HepG2 (cell line): ENCODE measurements around the gene MYO5A. TPM values are rescaled to one million over a fixed set of nuclear protein-coding genes. Genes with fewer than 3 reads are reported as not detected.

Experiments used
- ATAC-seq: fragments of 200-7000 bp; cut with Tn5 transposase; 3 replicates; pipeline ENCODE4 v1.9.1; 2020; ENCODE audit warnings: mild to moderate bottlenecking, moderate library complexity
- BruUV-seq: library from RNA; stranded (reverse); fragments of 400-500 nt; replicated peaks from 2 replicates; lab custom pipeline; 2021; lab: Mats Ljungman, UMichigan
- CTCF ChIA-PET: fragments of 300-600 bp; formaldehyde crosslinking; extraction: SDS; loops from one replicate; lab custom pipeline; 2021; ENCODE audit warnings: low total read pairs, inconsistent platforms, low intra/inter-chr PET ratio; lab: Yijun Ruan, JAX
- POLR2A ChIA-PET: fragments of 350-600 bp; sonication (Branson Sonifier 250); formaldehyde crosslinking; loops from one replicate; lab custom pipeline; 2020; ENCODE audit warnings: antibody characterized with exemption, inconsistent platforms; lab: Yijun Ruan, JAX
- DNase-seq: peaks from one replicate; pipeline ENCODE4 v3.0.0-alpha.2; 2015; ENCODE audit warnings: low spot score
- FAIRE-seq: peaks from 3 replicates; lab custom pipeline; 2011; peaks lifted over from hg19 to GRCh38; lab: Jason Lieb, UNC
- H2AFZ ChIP-seq: one replicate; pipeline ENCODE4 v1.6.1; 2011; ENCODE audit warnings: low read length, inconsistent platforms
- H3K27ac ChIP-seq: fragments of 300-600 bp; 3 replicates; pipeline ENCODE4 v1.8.0; 2011; ENCODE audit warnings: mixed run types, mild to moderate bottlenecking, mixed read lengths, low read length, inconsistent platforms; ENCODE audit not compliant: insufficient read depth; ENCODE audit errors: extremely low read length
- H3K27me3 ChIP-seq, 2 experiments: fragments of 200-600 bp in 1 of 2; 2 replicates in 1 of 2; 3 replicates in 1 of 2; pipeline versions ENCODE4 v1.6.0 to v1.8.0; 2011; ENCODE audit warnings: low read length in 2 of 2, mild to moderate bottlenecking in 2 of 2, moderate library complexity in 2 of 2, inconsistent platforms in 1 of 2; ENCODE audit not compliant: insufficient read depth in 2 of 2, control insufficient read depth in 1 of 2
- H3K36me3 ChIP-seq, 2 experiments: fragments of 200-600 bp in 1 of 2; replicated peaks in 1 of 2; 2 replicates in 1 of 2; 3 replicates in 1 of 2; pipeline versions ENCODE4 v1.5.1 to v1.8.0; 2011; ENCODE audit warnings: low read length in 2 of 2, inconsistent platforms in 1 of 2; ENCODE audit not compliant: insufficient read depth in 2 of 2, control insufficient read depth in 1 of 2
- H3K4me1 ChIP-seq: 2 replicates; pipeline ENCODE4 v1.5.1; 2012; ENCODE audit warnings: low read length, inconsistent platforms; ENCODE audit not compliant: insufficient read depth
- H3K4me2 ChIP-seq: 2 replicates; pipeline ENCODE4 v1.6.0; 2011; ENCODE audit warnings: low read depth, low read length, inconsistent platforms
- H3K4me3 ChIP-seq, 3 experiments: fragments of 200-600 bp in 1 of 3; sonication (generic), shearing (Covaris generic) in 1 of 3; replicated peaks in 1 of 3; 2 replicates each; pipeline ENCODE4 v1.5.1; 2011 to 2016; ENCODE audit warnings: low read length in 3 of 3, inconsistent platforms in 2 of 3, low read depth in 2 of 3, mild to moderate bottlenecking in 2 of 3, control low read depth in 1 of 3, mixed read lengths in 1 of 3; ENCODE audit not compliant: insufficient read depth in 1 of 3
- H3K79me2 ChIP-seq: one replicate; pipeline ENCODE4 v1.6.1; 2011; ENCODE audit warnings: low read length, inconsistent platforms; ENCODE audit not compliant: insufficient read depth
- H3K9ac ChIP-seq: 2 replicates; pipeline ENCODE4 v1.6.0; 2011; ENCODE audit warnings: mild to moderate bottlenecking, low read depth, low read length, inconsistent platforms; ENCODE audit not compliant: insufficient read depth
- H3K9me3 ChIP-seq: 2 replicates; pipeline ENCODE4 v1.5.1; 2012; ENCODE audit warnings: mild to moderate bottlenecking, low read length
- H4K20me1 ChIP-seq: 2 replicates; pipeline ENCODE4 v1.6.0; 2011; ENCODE audit warnings: inconsistent platforms, mild to moderate bottlenecking, low read length, moderate library complexity; ENCODE audit not compliant: insufficient read depth
- AHR ChIP-seq: IDR thresholded peaks from 2 replicates; pipeline ENCODE4 v1.6.1; 2018; ENCODE audit warnings: missing genetic modification reagents, missing compliant biosample characterization
- FOXM1 ChIP-seq: sonication (generic); formaldehyde crosslinking; IDR thresholded peaks from 2 replicates; pipeline ENCODE4 v1.5.0; 2020; ENCODE audit warnings: missing genetic modification reagents
- MAFF ChIP-seq: IDR thresholded peaks from 2 replicates; pipeline ENCODE4 v1.6.1; 2011; ENCODE audit warnings: low read depth, low read length, improper control_type of control experiment
- MAFK ChIP-seq, 2 experiments: IDR thresholded peaks in 1 of 2; conservative IDR thresholded peaks in 1 of 2; 2 replicates each; pipeline ENCODE4 v1.6.1; 2011; ENCODE audit warnings: improper control_type of control experiment in 2 of 2, low read length in 2 of 2
- TARDBP ChIP-seq: sonication (generic); formaldehyde crosslinking; IDR thresholded peaks from 2 replicates; pipeline ENCODE4 v1.8.0; 2022; ENCODE audit warnings: mild to moderate bottlenecking, missing genetic modification reagents
- TBP ChIP-seq: sonication (generic); formaldehyde crosslinking; IDR thresholded peaks from 2 replicates; pipeline ENCODE4 v1.5.0; 2020; ENCODE audit warnings: missing genetic modification reagents
- ZNF781 ChIP-seq: sonication (generic); formaldehyde crosslinking; IDR thresholded peaks from 2 replicates; pipeline ENCODE4 v1.5.1; 2020; ENCODE audit warnings: borderline replicate concordance, mild to moderate bottlenecking, missing genetic modification reagents; ENCODE audit errors: not compliant biosample characterization
- WGBS: methylation state at CpG from one replicate; pipeline ENCODE4 v1.1.6; 2017; ENCODE audit warnings: low lambda C conversion rate; 5-methylcytosine and 5-hydroxymethylcytosine counted together
- in situ Hi-C: cut with HindIII; loops from 2 replicates; pipeline ENCODE4 v1.10.0; 2017; ENCODE audit warnings: low pct_unique_long_range_greater_than_20kb; ENCODE audit not compliant: extremely low pct_ligation_motif_present
- intact Hi-C: fragments of 100-400 bp; cut with micrococcal nuclease; formaldehyde crosslinking; loops from one replicate; pipeline ENCODE4 v1.10.0; 2022; ENCODE audit not compliant: unreplicated experiment
- polyA plus RNA-seq, 8 experiments: library from polyadenylated mRNA; depleted of rRNA in 3 of 8; stranded (reverse) in 7 of 8; unstranded in 1 of 8; fragments of >200 nt; fragmentation: Illumina TruSeq in 4 of 8; extraction: Trizol in 4 of 8; gene quantifications; 2 replicates each; pipeline versions ENCODE4 v1.2.1 to v1.2.3, GENCODE V29; 2011 to 2016; ENCODE audit warnings: low read depth in 4 of 8, missing spikeins in 1 of 8, mixed read lengths in 1 of 8; ENCODE audit not compliant: insufficient read depth in 1 of 8
- total RNA-seq, 5 experiments: library from RNA; depleted of rRNA; stranded (reverse); fragments of >200 nt; fragmentation: Illumina TruSeq; extraction: Trizol; gene quantifications; 2 replicates each; pipeline ENCODE4 v1.2.3, GENCODE V29; 2016; ENCODE audit warnings: low read depth in 1 of 5
- TF ChIP-seq, protein P1 (sequence below): sonication (generic); formaldehyde crosslinking; IDR thresholded peaks from 2 replicates; pipeline ENCODE4 v1.9.0; 2021; ENCODE audit warnings: missing genetic modification reagents, borderline replicate concordance

MYO5A gene
- total and polyA plus RNA-seq, 2 of the 13 experiments (the other 11 are each of a cell fraction or from before 2014, with no cell fraction given) = 2.8 to 4.8 TPM

GRCh38 chr15:52392008-52392687 is 136.5 kb downstream of the MYO5A start (continued):
- TF ChIP-seq, protein P1, sequence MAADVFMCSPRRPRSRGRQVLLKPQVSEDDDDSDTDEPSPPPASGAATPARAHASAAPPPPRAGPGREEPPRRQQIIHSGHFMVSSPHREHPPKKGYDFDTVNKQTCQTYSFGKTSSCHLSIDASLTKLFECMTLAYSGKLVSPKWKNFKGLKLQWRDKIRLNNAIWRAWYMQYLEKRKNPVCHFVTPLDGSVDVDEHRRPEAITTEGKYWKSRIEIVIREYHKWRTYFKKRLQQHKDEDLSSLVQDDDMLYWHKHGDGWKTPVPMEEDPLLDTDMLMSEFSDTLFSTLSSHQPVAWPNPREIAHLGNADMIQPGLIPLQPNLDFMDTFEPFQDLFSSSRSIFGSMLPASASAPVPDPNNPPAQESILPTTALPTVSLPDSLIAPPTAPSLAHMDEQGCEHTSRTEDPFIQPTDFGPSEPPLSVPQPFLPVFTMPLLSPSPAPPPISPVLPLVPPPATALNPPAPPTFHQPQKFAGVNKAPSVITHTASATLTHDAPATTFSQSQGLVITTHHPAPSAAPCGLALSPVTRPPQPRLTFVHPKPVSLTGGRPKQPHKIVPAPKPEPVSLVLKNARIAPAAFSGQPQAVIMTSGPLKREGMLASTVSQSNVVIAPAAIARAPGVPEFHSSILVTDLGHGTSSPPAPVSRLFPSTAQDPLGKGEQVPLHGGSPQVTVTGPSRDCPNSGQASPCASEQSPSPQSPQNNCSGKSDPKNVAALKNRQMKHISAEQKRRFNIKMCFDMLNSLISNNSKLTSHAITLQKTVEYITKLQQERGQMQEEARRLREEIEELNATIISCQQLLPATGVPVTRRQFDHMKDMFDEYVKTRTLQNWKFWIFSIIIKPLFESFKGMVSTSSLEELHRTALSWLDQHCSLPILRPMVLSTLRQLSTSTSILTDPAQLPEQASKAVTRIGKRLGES (CRISPR knock-in tag) = no peak
- TF ChIP-seq FOXM1 (no peak), AHR (CRISPR knock-in tag) (no peak), TBP (CRISPR knock-in tag) (no peak), TARDBP (CRISPR knock-in tag) (no peak)

- H3K4me3 ChIP-seq = no peak overlapping the region
- no peak overlapping the region for H2AFZ ChIP-seq
- TF ChIP-seq MAFK (conservative IDR thresholded peaks at IDR 0.05 in 1 of 2, IDR thresholded peaks at IDR 0.05 in 1 of 2; ENCODE audit: low read length in 2 of 2) = peak; percentile 65 to 79; a peak in 3 of 4 replicates
- no peak for TF ChIP-seq ZNF781 (CRISPR knock-in tag)
- peak; percentile 66 for TF ChIP-seq MAFF
- DNase-seq (no peak), FAIRE-seq (no peak), ATAC-seq (no peak)
- ChIA-PET CTCF (no interaction called here), POLR2A (no interaction called here)
- 74% methylated on average over 4 of the region's 4 CpGs for WGBS
- H3K9ac ChIP-seq = no peak overlapping the region
- H3K4me2 ChIP-seq = no peak overlapping the region
- BruUV-seq = no TSS peak
- no peak overlapping the region for H3K27ac ChIP-seq
- no peaks in the 10 kb centered on the region for H3K9me3 ChIP-seq
- intact Hi-C loops (no loop called here), in situ Hi-C loops (no loop called here)
- H4K20me1 ChIP-seq = no peaks in the 10 kb centered on the region
- H3K36me3 ChIP-seq = no peaks in the 10 kb centered on the region
- H3K4me1 ChIP-seq = no peaks in the 10 kb centered on the region
- H3K79me2 ChIP-seq = no peaks in the 10 kb centered on the region
- no peaks in the 10 kb centered on the region for H3K27me3 ChIP-seq
Measured at GRCh38 chr15:52391069-52391468, 137.6 kb downstream of the MYO5A start.
